ENCODE data around the gene OSBPL1A.

The OSBPL1A gene

DNA sequence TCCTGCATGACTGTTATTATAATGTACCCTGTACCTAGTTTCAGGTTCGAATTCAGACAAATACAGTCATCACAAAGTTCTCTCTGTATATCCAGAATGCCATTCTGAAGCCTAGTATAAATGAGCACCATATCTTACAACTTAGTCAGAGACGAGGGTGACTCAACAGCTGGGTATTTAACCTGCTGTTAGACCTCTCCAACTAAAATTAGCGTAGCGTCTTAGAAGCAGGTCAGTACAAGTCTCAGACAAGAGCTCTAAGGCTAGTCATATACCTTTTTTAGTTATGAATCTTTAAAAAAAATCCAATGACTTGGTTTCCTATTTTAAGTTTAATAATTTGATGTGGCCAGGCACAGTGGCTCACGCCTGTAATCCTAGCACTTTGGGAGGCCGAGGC is 184.7 kb downstream of the OSBPL1A start:
- no peak for DNase-seq

DNA sequence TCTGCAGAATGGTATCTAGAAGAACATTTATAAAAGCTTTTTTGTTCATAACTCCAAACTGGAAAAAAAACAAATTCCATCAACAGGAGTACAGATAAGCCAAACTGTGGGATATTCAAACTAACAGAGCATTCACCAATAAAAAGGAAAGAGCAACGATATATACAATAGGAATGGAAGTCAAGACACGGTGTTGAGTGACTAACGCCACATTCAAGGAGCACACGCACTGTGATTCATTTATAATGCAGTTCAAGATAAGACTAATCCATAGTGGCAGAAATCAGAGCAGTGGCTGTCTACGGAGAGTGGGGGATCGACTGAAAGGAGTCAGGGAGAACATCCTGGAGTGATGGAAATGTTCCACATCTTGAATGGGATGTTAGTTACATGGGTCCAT is 188.1 kb downstream of the OSBPL1A start:
- DNase-seq, result no peak

DNA sequence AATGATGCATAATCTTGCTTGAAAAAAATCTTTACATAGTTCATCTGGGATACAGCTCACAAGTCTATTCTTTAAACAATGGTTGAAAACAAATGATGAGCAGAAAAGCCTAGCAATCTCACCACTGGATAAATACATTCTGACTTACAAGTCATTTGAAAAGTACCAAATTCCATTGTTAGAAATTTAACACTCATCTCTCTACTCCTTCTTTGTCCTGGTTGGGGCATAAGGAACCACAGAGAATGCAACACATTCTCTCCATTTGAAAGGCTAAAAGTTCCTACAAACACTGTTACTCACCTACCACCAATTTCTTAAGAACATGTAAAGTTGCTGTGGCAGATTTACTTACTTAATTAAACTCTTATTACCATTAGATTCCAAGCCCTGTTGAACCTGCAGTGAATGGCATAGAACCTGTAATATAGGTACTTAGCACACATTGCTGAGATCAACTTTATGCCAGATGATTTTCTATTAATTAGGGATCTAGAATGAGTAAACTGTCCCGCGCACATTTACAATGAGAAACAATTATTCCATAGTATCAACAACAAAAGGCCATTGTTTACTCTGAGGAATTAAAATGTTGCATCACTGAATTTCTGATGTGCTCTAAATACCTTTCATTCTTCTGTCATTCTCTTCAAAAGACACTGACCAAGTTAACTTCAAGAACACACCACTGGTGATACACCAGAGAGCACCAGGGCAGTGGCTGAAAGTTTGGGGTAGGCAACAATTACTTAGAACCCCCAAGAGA is 189.2 kb downstream of the OSBPL1A start:
- no peak for DNase-seq

DNA sequence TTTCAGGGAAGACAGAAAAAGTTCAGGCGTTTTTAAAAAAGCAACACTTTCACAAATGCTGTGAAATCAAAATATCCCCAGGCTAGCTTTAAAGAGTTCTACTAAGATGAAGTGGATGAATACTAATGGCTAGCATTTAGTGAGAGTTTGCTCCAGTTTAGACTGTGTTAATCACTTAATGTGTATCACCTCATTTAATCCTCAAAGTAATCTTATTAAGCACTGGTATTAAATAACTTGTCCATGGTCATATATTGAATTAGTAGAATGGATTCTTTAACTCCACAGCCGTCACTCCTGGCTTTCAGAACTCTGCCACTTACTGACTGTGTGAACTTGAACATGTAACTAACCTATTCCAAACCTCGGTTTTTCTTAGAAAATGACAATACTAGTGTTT is 192.7 kb downstream of the OSBPL1A start:
- DNase-seq, result no peak

DNA sequence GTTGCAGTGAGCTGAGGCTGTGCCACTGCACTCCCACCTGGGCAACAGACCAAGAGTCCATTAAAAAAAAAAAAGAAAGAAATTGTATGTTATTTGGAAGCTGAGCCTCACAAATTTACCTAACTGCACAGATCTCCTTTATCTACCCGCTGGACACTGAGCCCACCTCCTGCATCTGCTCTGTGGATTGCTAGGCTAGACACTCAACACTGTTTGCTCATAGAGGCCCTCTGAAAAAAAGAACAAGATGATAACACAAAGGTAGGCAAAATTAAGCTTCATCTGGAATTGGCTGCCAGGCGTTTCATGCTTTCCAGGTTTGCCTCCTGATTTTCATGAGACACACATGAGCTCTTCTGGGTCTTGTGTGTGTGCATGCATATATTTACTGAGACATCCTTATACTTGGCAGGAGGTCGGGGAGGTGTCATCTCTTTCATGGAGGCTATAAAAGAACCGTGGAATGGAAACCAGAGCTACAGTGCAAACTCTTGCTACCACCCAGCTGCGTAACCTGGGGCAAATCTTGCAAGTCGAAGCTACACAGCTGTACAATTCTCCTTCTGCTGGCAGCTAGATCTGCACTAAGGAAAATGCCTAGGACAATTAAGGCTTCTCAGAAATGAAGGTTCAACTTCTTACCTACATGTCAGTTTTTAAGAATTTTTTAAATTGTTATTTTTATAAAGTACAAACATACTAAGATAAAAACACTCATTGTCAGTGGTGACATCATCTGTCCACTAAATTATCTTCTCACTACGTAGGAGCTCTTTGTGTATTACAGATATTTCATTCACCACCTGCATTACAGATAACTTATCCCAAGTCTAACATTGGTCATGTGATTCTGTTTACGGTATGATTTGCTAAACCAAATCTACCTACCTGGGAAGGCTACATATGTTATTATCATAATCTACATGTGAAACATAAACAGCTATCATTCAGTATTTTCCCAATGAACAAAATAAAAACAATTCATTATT is 195.6 kb downstream of the OSBPL1A start:
- no peak for DNase-seq

DNA sequence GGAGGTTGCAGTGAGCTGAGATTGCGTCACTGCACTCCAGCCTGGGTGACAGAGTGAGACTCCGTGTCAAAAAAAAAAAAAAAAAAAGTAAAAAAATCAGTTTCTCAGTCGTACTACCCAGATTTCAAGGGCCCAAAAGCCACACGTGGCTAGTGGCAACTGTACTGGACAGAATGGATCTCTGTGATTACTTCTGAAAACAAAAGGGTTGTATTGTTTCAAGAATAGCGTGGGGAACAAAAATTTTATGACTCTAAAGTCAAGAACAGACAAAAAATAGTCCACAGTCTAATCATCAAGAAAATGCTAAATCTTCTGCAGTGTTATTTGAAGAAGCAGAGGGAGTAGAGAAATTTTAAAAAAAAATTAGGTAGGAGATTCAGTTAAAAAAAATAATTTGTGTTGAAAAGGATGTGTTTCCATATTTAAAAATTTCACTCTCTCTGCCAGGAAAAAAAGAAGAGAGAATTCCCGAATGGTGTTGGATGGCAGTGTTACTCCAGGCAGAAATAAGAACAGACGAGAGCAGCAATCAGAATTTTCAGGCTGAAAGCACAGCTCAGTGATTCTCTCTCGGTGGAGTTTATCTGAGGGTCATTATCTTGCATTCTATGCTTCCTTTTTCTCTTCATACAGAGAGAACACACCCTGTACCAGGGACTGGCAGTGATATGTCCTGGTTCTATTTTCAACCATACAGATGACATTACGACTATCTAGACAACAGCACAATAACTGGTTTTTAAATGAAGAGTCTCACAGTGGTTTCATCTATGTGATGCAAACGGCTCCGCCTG is 196.9 kb downstream of the OSBPL1A start:
- no peak for DNase-seq

DNA sequence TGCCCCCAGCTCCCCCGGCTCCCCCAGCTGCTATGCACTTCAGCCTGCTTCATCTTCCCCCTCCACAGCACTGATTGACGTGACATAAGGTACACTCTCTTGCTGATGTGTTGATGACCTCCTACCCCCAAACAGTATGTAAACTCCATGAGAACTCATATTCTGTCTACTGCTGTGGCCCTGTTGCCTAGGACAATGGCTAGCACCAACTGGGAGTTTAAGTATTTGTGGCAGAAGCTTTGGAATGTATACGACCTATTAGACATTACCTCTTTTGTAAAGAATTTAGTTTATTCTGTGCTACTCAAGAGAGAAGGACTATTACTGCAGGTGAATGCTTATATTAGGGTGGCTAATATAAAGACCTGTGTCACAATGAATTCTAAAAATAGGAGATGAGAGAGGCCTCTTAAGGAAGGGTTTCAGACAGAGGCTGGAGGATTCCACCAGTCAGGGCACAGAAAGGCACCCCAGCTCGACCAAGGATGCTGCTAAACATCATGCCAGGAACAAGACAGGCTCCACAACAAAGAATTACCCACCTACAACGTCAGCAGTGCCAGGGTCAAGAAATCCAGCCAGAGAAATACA is 198.2 kb downstream of the OSBPL1A start:
- DNase-seq, result no peak

DNA sequence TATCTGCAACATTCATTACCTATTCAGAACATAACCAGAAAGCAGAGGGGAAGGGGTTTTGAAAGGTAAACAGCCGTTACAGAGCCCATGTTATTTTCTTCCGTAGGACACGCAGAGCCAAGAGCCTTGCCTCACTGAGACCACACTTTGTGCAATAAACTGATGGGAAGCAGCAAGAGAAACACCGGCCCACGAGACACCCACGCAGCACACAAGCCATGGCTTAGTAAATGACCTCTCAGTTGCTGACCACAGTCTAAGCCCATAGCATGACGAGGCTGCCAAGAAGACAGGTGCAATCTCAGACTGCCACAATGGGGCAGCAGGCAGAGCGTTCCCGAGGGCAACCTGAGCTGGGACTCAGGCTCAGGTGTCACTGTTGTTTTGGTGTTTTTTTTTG is 199.2 kb downstream of the OSBPL1A start:
- no peak for DNase-seq

DNA sequence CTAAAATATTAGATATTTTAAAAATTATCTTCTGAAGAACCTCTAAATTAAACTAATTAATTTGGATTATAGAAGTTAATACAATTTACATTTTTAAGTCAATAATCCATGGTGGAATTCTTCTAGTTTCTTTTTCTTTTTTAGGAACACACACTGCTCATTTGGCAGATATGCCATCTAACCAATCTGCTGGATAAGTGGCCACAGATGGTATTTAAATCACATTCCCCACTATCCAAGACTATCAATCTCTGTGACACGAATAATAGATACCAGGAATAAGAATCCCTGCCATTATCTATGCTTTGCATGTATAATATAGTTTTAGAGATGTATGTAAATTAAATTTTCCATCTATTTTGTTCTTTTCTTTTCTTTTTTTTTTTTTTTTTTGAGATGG is 200.2 kb downstream of the OSBPL1A start:
- DNase-seq, result no peak

DNA sequence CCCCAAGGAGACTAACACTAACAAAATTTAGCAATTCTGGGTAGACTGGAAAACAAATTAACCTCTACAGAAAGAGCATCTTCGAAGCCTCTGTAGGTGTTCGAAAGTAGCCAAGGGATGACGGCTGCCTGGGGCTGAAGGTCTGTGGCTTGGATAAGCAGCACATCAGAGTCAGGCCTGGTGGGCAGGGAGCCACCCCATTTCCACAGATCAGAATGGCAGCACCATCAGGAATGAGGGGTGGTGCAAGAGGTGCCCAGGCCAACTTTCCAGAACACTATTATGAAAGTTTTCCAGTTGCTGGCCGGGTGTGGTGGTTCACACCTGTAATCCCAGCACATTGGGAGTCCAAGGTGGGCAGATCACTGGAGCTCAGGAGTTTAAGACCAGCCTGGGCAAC is 200.9 kb downstream of the OSBPL1A start:
- DNase-seq, result no peak

DNA sequence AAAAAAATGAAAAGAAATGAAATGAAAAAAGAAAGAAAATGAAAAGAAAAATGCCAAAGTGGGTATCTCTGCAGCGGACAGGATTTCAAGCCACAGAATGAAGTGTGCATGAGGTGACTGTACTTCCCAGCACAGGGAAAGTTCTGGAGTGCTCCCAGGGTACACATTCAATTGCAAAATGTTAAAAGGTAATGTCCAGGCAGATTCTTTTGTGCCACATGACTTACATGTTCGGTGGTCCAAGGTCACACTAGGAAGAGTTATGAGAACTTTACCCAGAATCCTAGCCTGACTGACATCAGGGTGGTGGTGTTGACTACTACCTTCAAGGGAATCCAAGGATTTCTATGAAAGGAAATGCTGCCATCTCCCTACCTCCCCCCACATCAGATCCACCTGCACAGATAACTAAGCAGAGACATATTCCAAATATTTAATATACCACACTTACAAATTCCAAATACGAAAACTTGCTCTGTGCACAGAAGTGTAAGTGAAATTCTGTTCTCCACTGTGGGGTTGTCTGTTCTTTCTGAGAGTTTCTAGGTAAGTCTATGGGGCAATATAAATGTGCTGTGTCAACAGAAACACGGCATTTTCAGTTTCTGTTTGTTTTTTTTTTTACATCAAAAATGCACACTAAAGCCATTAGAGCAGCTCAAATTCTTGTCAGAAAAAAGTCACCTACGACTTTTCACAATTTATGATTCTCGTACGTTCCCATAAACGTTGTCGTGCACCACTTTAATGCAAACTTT is 202.1 kb downstream of the OSBPL1A start:
- no peak for DNase-seq

DNA sequence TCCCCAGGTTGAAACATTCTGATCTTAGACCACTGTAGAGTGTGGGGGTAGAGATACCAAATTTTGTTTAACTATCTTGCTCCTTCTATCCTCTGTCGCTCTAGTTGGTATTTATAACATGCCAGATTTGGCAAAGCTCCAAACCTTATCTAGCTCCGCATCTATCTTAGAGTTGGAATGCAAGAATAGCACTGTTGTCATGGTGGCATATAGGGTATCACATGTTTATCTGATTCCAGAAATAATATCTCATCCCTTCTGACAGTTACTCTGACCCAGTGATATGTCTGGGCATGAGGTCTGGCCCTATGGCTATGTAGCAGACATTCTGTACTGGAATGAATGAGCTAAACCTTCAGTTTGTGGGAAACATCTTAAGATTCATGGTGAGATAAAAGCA is 207.0 kb downstream of the OSBPL1A start:
- DNase-seq, result no peak

DNA sequence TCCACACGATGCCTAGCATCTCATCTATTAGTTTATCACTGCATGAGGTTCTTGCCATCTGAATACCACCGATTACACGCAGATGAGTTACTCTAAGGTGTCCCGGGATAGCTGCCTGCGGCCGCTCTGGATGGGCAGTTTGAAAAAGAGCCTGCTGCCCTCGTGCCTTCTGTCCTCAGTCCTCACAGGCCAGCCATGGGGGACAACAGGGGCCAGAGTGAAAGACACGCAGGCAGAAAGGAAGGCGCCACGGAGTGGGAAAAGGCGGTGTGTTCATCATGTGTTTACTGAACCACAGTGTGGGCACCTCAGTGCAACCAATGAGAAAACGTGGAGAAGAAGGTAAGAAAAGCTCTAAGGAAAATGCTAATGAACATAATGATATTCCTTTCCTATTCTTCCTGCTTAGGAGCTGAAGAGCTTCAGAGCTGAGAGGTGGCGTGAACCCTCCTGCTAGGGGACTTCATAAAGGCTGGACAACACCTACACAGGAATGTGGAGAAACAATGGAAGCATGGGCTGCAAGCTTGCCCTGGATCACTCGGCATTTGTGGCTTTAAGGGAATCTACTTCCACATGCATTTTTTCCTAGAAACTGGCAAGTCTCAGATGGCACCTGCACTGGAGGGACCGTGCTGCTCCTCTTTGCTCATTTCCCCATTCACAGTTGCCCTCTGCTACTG is 207.8 kb downstream of the OSBPL1A start:
- no peak for DNase-seq

DNA sequence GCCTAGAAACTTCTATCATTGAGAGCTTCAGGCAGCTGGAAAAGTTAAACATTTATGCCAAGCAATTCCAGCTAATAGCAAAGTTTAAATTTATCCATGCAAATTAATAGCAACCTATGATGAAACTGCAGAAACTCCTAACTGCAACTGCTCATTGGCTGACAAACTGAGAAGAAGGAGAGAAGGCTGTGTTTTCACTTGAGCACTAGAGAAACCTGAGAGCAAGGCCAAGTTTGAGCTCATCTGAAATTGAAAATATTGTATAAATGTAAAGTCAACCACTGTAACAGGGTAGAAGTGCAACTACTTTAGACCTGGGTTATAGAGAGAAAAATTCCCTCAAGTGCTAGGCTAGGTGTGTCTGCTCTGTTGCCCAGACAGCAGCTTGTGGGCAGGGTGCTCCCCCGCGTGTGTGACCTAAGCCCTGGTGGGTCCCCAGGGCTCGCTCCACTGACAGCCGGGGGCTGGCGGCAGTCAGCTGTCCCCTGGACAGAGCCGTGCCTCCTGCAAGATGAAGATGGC is 208.6 kb downstream of the OSBPL1A start:
- no peak for DNase-seq

DNA sequence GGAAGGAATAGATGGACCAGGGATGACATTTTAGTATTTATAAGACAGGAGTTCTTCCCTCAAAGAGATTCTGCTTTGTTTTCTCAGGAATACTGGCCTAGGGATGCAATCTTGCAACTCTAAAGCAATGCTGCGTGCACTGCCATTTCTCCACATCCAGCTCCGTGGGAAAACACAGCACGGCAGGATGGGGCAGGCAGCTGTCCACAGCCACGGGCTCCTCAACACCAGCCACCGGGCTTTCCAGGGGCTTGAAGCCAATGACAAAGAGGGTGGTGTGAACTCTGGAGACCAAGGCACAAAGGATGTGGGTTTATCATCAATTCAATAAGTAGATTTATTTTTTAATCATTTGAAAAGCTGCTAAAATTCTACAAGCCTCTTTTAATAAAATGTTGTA is 209.5 kb downstream of the OSBPL1A start:
- no peak for DNase-seq

DNA sequence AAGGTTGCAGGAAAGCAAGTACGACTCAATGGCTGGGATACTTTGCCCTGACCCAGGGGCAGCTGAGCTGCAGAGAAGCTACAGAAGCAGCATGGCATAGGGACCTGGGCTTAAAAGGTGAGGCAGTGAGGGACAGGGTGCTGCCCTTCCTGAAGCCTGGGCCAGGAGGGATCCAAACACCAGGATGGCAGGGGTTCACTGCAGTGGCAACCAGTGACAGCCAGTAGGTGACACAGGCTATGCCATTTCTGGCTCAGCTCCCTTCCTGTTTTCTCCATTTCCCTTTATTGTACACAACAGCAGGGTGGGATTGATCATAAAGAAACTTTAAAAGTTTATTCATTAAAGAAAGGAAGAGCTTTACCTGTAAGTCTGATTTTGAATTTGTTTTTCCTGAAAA is 209.9 kb downstream of the OSBPL1A start:
- DNase-seq, result no peak

DNA sequence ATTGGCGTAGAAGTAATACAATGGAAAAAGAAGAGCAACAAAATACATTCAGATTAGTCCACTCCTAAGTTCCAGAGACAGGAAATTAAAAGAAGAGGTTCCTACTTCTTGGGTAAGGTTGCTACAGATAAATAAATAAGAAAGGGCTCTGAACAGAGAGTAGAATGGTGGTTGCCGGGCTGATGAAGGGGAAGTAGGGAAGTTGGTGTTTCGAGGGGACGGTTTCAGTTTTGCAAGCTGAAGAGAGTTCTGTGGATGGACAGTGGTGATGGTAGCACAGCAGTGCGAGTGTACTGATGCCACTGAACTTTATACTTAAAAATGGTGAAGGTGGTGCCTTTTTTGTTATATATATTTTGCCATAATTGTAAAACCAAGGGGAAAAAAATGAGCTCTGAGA is 210.6 kb downstream of the OSBPL1A start:
- DNase-seq, result no peak

DNA sequence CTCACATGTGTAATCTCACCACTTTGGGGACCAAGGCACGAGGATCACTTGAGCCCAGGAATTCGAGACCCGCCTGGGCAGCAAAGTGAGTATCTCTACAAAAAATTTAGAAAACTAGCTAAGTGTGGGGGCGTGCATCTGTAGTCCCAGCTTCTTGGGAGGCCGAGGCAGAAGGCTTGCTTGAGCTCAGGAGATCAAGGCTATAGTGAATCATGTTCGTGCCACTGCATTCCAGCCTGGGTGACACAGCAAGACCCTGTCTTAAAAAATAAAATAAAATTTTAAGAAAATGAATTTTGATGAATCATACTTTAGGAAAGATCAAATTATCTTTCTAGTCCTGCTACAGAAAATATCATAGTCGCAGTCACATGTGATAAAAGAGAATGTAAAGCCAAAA is 211.8 kb downstream of the OSBPL1A start:
- DNase-seq, result no peak

DNA sequence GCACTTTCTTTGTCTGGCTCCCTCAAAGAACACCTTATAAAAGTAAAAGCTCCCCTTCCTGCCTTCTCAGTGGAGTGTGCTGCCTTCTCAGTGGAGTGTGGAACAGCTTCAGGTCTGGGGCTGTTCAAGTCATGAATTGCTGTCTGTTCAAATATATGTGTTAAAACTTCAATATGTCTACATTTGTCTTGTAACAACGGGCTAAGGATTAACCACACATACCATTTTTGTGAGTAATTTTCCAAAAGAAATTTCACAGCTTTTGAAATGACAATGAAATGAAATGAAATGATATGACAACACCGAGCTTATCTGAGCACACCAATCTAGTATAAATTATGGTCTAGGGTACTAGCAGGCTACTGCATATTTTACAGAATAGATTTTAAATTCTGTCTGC is 215.8 kb downstream of the OSBPL1A start:
- no peak for DNase-seq

DNA sequence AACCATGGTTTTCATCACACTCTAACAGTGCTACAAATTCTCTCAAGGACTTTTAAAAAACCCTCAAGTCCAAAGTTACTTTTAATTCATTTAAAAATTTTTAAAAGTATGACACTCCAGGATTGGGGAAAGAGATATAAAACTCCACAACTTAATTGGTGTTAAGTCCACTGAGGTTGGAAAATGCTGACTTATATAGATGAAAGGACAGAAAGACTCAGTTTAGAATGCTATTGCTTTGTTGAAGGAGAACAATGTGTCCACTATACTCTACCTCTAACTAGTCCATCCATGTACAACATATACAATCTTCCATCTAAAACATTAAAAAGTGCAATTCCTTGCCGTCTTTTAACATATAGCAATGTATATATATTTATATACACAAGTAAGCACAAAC is 217.6 kb downstream of the OSBPL1A start:
- DNase-seq, result no peak

DNA sequence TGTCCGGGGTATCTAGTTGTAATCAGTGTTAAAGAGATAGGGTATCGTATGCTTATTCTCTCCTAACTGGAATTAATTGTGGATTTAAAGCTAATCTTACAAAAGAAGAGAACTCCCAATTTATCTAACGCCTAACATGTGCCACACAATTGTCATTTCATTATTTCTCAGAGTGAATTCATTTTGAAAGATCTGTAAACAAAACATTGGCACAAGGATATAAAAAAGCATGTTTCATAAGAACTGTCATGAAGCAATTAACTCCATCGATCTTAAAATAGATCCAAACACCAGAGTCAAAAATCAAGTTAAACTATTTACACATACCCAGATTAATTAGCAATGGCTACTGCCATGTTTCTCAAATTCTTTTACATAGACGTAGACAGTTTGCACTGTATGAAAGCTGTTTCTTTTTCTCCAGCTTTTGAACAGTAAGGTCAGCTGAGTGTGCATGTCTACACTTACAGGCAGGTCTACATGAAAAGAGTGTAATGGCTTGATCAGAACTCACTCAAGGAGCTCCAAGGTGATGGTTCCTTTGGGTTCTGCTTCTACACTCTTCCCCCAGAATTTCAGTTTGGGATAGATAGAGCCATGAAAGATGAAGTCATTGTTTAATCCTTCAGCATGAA is 220.0 kb downstream of the OSBPL1A start:
- no peak for DNase-seq
